Fibroblast of lung (primary cell): ENCODE results near the gene SH2D4B. TPM values are rescaled to one million over a fixed set of nuclear protein-coding genes. Genes with fewer than 3 reads are reported as not detected.

Source experiments
- DNase-seq, 2 donors: peaks; one replicate each; pipeline versions ENCODE4 v3.0.0 to v3.0.0-alpha.2; 2010; ENCODE audit warnings: low read depth in 2 of 2
- H2AFZ ChIP-seq: 2 replicates; pipeline ENCODE4 v1.5.1; 2012; ENCODE audit warnings: low read length, control low read depth, inconsistent platforms
- H3K27ac ChIP-seq: 2 replicates; pipeline ENCODE4 v1.5.1; 2011; ENCODE audit warnings: low read length, control low read depth; ENCODE audit not compliant: insufficient read depth
- H3K27me3 ChIP-seq: 2 replicates; pipeline ENCODE4 v1.5.1; 2011; ENCODE audit warnings: mild to moderate bottlenecking, low read length; ENCODE audit not compliant: control insufficient read depth, insufficient read depth
- H3K36me3 ChIP-seq: 2 replicates; pipeline ENCODE4 v1.5.1; 2011; ENCODE audit warnings: low read length; ENCODE audit not compliant: control insufficient read depth, insufficient read depth
- H3K4me1 ChIP-seq: 2 replicates; pipeline ENCODE4 v1.5.1; 2011; ENCODE audit warnings: low read length; ENCODE audit not compliant: control insufficient read depth, insufficient read depth; ENCODE audit errors: extremely low read depth
- H3K4me2 ChIP-seq: 2 replicates; pipeline ENCODE4 v1.5.1; 2011; ENCODE audit warnings: low read length, control low read depth; ENCODE audit not compliant: insufficient read depth; ENCODE audit errors: extremely low read depth
- H3K4me3 ChIP-seq, 4 experiments: fragments of 200-600 bp in 1 of 4; sonication (generic) in 1 of 4; replicated peaks in 1 of 4; 2 replicates each; pipeline ENCODE4 v1.5.1; 2011 to 2016; ENCODE audit warnings: low read length in 4 of 4, low read depth in 3 of 4, mild to moderate bottlenecking in 3 of 4, control low read depth in 2 of 4, inconsistent platforms in 1 of 4, mixed read lengths in 1 of 4; ENCODE audit not compliant: insufficient read depth in 1 of 4; ENCODE audit errors: control extremely low read depth in 1 of 4
- H3K79me2 ChIP-seq: 2 replicates; pipeline ENCODE4 v1.5.1; 2012; ENCODE audit warnings: mild to moderate bottlenecking, low read length, inconsistent platforms; ENCODE audit not compliant: control insufficient read depth, insufficient read depth
- H3K9ac ChIP-seq: 2 replicates; pipeline ENCODE4 v1.5.1; 2011; ENCODE audit warnings: mild to moderate bottlenecking, low read length, control low read depth; ENCODE audit not compliant: insufficient read depth
- H3K9me3 ChIP-seq: 2 replicates; pipeline ENCODE4 v1.5.1; 2012; ENCODE audit warnings: low read depth, low read length; ENCODE audit not compliant: control insufficient read depth, insufficient read depth
- H4K20me1 ChIP-seq: 2 replicates; pipeline ENCODE4 v1.5.1; 2011; ENCODE audit warnings: low read length; ENCODE audit not compliant: control insufficient read depth, insufficient read depth; ENCODE audit errors: extremely low read depth
- CTCF ChIP-seq, 2 donors: IDR thresholded peaks in 1 of 2; conservative IDR thresholded peaks in 1 of 2; 1 replicate in 1 of 2; 2 replicates in 1 of 2; pipeline ENCODE4 v1.5.1; 2011 to 2012; ENCODE audit warnings: low read length in 2 of 2, control low read depth in 1 of 2, inconsistent platforms in 1 of 2, low read depth in 1 of 2, mild to moderate bottlenecking in 1 of 2
- EZH2 ChIP-seq: IDR thresholded peaks from 2 replicates; pipeline ENCODE4 v1.5.1; 2012; ENCODE audit warnings: low read length, control low read depth, mild to moderate bottlenecking; ENCODE audit errors: missing control alignments
- polyA plus RNA-seq, 2 donors: library from polyadenylated mRNA; depleted of rRNA in 1 of 2; stranded (reverse) in 1 of 2; unstranded in 1 of 2; fragments of >200 nt; gene quantifications; 2 replicates each; pipeline ENCODE4 v1.2.1, GENCODE V29; 2011 to 2012; ENCODE audit warnings: missing spikeins in 1 of 2
- total RNA-seq: library from RNA; depleted of rRNA; stranded (reverse); fragments of >200 nt; gene quantifications from 2 replicates; pipeline ENCODE4 v1.2.1, GENCODE V29; 2014

Gene SH2D4B
- total and polyA plus RNA-seq, 2 donors (not counting 1 experiment from before 2014, with no cell fraction given): not detected

GRCh38 chr10:80660736-80661135 lies 123.0 kb downstream of the SH2D4B start:
- Histone ChIP-seq H3K9me3 (no peaks in the 10 kb centered on the region), H3K9ac (no peak overlapping the region), H3K79me2 (no peaks in the 10 kb centered on the region), H3K27ac (no peak overlapping the region), H3K27me3 (no peaks in the 10 kb centered on the region), H3K4me3 (no peak overlapping the region), H3K36me3 (no peaks in the 10 kb centered on the region), H3K4me2 (no peak overlapping the region), H3K4me1 (peaks cover 2% of the 10 kb centered on the region), H2AFZ (no peak overlapping the region), H4K20me1 (no peaks in the 10 kb centered on the region)
- DNase-seq: no peak
- TF ChIP-seq EZH2 (no peak), CTCF (conservative IDR thresholded peaks at IDR 0.05 in 1 of 2, IDR thresholded peaks at IDR 0.05 in 1 of 2; ENCODE audit: low read depth in 1 of 2, low read length in 2 of 2) (no peak)

- Histone ChIP-seq H3K79me2 (no peaks in the 10 kb centered on the region), H4K20me1 (no peaks in the 10 kb centered on the region), H3K9me3 (no peaks in the 10 kb centered on the region), H3K27ac (no peak overlapping the region), H3K9ac (no peak overlapping the region), H3K4me1 (peaks cover 2% of the 10 kb centered on the region), H3K4me3 (no peak overlapping the region), H3K36me3 (no peaks in the 10 kb centered on the region), H2AFZ (no peak overlapping the region), H3K4me2 (no peak overlapping the region), H3K27me3 (no peaks in the 10 kb centered on the region)
- no peak for DNase-seq
- TF ChIP-seq EZH2 (no peak), CTCF (conservative IDR thresholded peaks at IDR 0.05 in 1 of 2, IDR thresholded peaks at IDR 0.05 in 1 of 2; ENCODE audit: low read depth in 1 of 2, low read length in 2 of 2) (no peak)
These were observed 123.8 kb downstream of the SH2D4B start for GRCh38 chr10:80661526-80661925.

- Histone ChIP-seq H3K27ac (no peak overlapping the region), H3K79me2 (no peaks in the 10 kb centered on the region), H3K27me3 (no peaks in the 10 kb centered on the region), H3K4me3 (peak overlapping the region in 3 of 4 experiments; percentile 21 to 45 (median 40)), H3K36me3 (no peaks in the 10 kb centered on the region), H3K9me3 (no peaks in the 10 kb centered on the region), H3K4me2 (peak overlapping the region; percentile 73), H3K4me1 (peaks cover 2% of the 10 kb centered on the region), H2AFZ (peak overlapping the region; percentile 92), H4K20me1 (no peaks in the 10 kb centered on the region), H3K9ac (no peak overlapping the region)
- DNase-seq: peak; percentile 75 to 78
- TF ChIP-seq CTCF (conservative IDR thresholded peaks at IDR 0.05 in 1 of 2, IDR thresholded peaks at IDR 0.05 in 1 of 2; ENCODE audit: low read depth in 1 of 2, low read length in 2 of 2): peak; percentile 67 to 78
- no peak for TF ChIP-seq EZH2
These were observed 124.9 kb downstream of the SH2D4B start for GRCh38 chr10:80662429-80663261.
